ENCODE data around the gene SERPINB3.

Gene SERPINB3

GRCh38 chr18:63617049-63617914 lies 44.4 kb downstream of the SERPINB3 start:
- no peak for DNase-seq (ENCODE audit: low read depth)
- H3K4me3 ChIP-seq (ENCODE audit: low read depth, low read length): no peak overlapping the region
- no peak for TF ChIP-seq MAX (IDR thresholded peaks at IDR 0.05; ENCODE audit: low read depth, low read length)
- TF ChIP-seq, protein P1, sequence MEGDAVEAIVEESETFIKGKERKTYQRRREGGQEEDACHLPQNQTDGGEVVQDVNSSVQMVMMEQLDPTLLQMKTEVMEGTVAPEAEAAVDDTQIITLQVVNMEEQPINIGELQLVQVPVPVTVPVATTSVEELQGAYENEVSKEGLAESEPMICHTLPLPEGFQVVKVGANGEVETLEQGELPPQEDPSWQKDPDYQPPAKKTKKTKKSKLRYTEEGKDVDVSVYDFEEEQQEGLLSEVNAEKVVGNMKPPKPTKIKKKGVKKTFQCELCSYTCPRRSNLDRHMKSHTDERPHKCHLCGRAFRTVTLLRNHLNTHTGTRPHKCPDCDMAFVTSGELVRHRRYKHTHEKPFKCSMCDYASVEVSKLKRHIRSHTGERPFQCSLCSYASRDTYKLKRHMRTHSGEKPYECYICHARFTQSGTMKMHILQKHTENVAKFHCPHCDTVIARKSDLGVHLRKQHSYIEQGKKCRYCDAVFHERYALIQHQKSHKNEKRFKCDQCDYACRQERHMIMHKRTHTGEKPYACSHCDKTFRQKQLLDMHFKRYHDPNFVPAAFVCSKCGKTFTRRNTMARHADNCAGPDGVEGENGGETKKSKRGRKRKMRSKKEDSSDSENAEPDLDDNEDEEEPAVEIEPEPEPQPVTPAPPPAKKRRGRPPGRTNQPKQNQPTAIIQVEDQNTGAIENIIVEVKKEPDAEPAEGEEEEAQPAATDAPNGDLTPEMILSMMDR (IDR thresholded peaks at IDR 0.05; ENCODE audit: low read depth, low read length): no peak

DNA sequence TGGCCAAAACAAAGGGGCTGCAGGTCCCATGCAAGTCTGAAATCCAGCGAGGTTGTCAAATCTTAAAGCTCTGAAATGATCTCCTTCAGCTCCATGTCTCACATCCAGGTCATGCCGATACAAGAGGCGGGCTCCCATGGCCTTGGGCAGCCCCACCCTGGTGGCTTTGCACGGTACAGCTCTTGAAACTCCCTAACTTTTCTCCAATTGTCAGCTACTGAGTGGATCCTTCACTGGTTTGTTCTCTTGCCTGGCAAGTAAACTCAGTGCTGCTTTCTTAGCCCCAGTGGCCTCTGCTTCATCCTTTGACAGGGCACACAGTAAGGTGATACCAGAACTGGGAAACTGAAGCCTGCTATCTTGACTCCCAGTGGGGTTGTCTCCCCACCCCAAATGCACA lies 48.3 kb downstream of the SERPINB3 start:
- TF ChIP-seq MYC (IDR thresholded peaks at IDR 0.05; ENCODE audit: low read depth, low read length) (no peak), MAX (IDR thresholded peaks at IDR 0.05; ENCODE audit: low read depth, low read length) (no peak), POLR2A (IDR thresholded peaks at IDR 0.05; ENCODE audit: extremely low read depth, insufficient read length) (no peak)
- TF ChIP-seq, protein P1 (IDR thresholded peaks at IDR 0.05; ENCODE audit: low read depth, low read length): no peak
- DNase-seq (ENCODE audit: low read depth): no peak
- no peak overlapping the region for H3K4me3 ChIP-seq (ENCODE audit: low read depth, low read length)

- no peak for DNase-seq (ENCODE audit: low read depth)
- no peak overlapping the region for H3K4me3 ChIP-seq (ENCODE audit: low read depth, low read length)
- no peak for TF ChIP-seq MYC (IDR thresholded peaks at IDR 0.05; ENCODE audit: low read depth, low read length)
- TF ChIP-seq POLR2A (IDR thresholded peaks at IDR 0.05; ENCODE audit: extremely low read depth, insufficient read length): no peak
- TF ChIP-seq, protein P1 (IDR thresholded peaks at IDR 0.05; ENCODE audit: low read depth, low read length): no peak
- no peak for TF ChIP-seq MAX (IDR thresholded peaks at IDR 0.05; ENCODE audit: low read depth, low read length)
Measured at GRCh38 chr18:63606526-63606925, 55.2 kb downstream of the SERPINB3 start.
